Fibroblast of lung (primary cell): ENCODE results near the gene MRC2. TPM values are rescaled to one million over a fixed set of nuclear protein-coding genes. Genes with fewer than 3 reads are reported as not detected.

Experiments used
- DNase-seq, 2 donors: peaks; one replicate each; pipeline versions ENCODE4 v3.0.0 to v3.0.0-alpha.2; 2010; ENCODE audit warnings: low read depth in 2 of 2
- H2AFZ ChIP-seq: 2 replicates; pipeline ENCODE4 v1.5.1; 2012; ENCODE audit warnings: low read length, control low read depth, inconsistent platforms
- H3K27ac ChIP-seq: 2 replicates; pipeline ENCODE4 v1.5.1; 2011; ENCODE audit warnings: low read length, control low read depth; ENCODE audit not compliant: insufficient read depth
- H3K27me3 ChIP-seq: 2 replicates; pipeline ENCODE4 v1.5.1; 2011; ENCODE audit warnings: mild to moderate bottlenecking, low read length; ENCODE audit not compliant: control insufficient read depth, insufficient read depth
- H3K36me3 ChIP-seq: 2 replicates; pipeline ENCODE4 v1.5.1; 2011; ENCODE audit warnings: low read length; ENCODE audit not compliant: control insufficient read depth, insufficient read depth
- H3K4me1 ChIP-seq: 2 replicates; pipeline ENCODE4 v1.5.1; 2011; ENCODE audit warnings: low read length; ENCODE audit not compliant: control insufficient read depth, insufficient read depth; ENCODE audit errors: extremely low read depth
- H3K4me2 ChIP-seq: 2 replicates; pipeline ENCODE4 v1.5.1; 2011; ENCODE audit warnings: low read length, control low read depth; ENCODE audit not compliant: insufficient read depth; ENCODE audit errors: extremely low read depth
- H3K4me3 ChIP-seq, 4 experiments: fragments of 200-600 bp in 1 of 4; sonication (generic) in 1 of 4; replicated peaks in 1 of 4; 2 replicates each; pipeline ENCODE4 v1.5.1; 2011 to 2016; ENCODE audit warnings: low read length in 4 of 4, low read depth in 3 of 4, mild to moderate bottlenecking in 3 of 4, control low read depth in 2 of 4, inconsistent platforms in 1 of 4, mixed read lengths in 1 of 4; ENCODE audit not compliant: insufficient read depth in 1 of 4; ENCODE audit errors: control extremely low read depth in 1 of 4
- H3K79me2 ChIP-seq: 2 replicates; pipeline ENCODE4 v1.5.1; 2012; ENCODE audit warnings: mild to moderate bottlenecking, low read length, inconsistent platforms; ENCODE audit not compliant: control insufficient read depth, insufficient read depth
- H3K9ac ChIP-seq: 2 replicates; pipeline ENCODE4 v1.5.1; 2011; ENCODE audit warnings: mild to moderate bottlenecking, low read length, control low read depth; ENCODE audit not compliant: insufficient read depth
- H3K9me3 ChIP-seq: 2 replicates; pipeline ENCODE4 v1.5.1; 2012; ENCODE audit warnings: low read depth, low read length; ENCODE audit not compliant: control insufficient read depth, insufficient read depth
- H4K20me1 ChIP-seq: 2 replicates; pipeline ENCODE4 v1.5.1; 2011; ENCODE audit warnings: low read length; ENCODE audit not compliant: control insufficient read depth, insufficient read depth; ENCODE audit errors: extremely low read depth
- EZH2 ChIP-seq: IDR thresholded peaks from 2 replicates; pipeline ENCODE4 v1.5.1; 2012; ENCODE audit warnings: low read length, control low read depth, mild to moderate bottlenecking; ENCODE audit errors: missing control alignments
- polyA plus RNA-seq, 2 donors: library from polyadenylated mRNA; depleted of rRNA in 1 of 2; stranded (reverse) in 1 of 2; unstranded in 1 of 2; fragments of >200 nt; gene quantifications; 2 replicates each; pipeline ENCODE4 v1.2.1, GENCODE V29; 2011 to 2012; ENCODE audit warnings: missing spikeins in 1 of 2
- total RNA-seq: library from RNA; depleted of rRNA; stranded (reverse); fragments of >200 nt; gene quantifications from 2 replicates; pipeline ENCODE4 v1.2.1, GENCODE V29; 2014
- TF ChIP-seq, protein P1 (sequence below), 2 donors: IDR thresholded peaks in 1 of 2; conservative IDR thresholded peaks in 1 of 2; 1 replicate in 1 of 2; 2 replicates in 1 of 2; pipeline ENCODE4 v1.5.1; 2011 to 2012; ENCODE audit warnings: low read length in 2 of 2, control low read depth in 1 of 2, inconsistent platforms in 1 of 2, low read depth in 1 of 2, mild to moderate bottlenecking in 1 of 2

MRC2 gene
- total and polyA plus RNA-seq, 2 donors (not counting 1 experiment from before 2014, with no cell fraction given): 98.7 to 164 TPM

DNA sequence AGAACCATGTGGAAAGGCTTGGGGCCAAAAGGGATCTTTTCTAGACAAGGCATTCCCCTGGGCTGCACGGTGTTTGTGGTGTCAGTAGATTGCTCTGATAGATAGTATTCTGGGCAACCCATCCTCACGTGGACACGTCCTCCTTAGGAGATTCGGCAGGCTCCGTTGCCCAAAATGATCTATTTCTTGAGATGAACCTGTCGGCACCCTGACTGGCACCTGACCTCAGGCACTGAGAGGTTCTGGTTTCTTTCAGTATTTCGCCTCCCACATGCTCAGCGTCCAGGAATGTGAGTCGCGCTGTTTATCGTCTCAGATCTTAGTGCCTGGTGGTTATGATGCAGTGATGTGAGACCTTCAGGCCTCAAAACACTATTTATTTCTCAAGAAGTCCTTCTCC lies 91.0 kb downstream of the MRC2 start:
- Histone ChIP-seq H3K27ac (no peak overlapping the region), H3K27me3 (no peaks in the 10 kb centered on the region), H3K4me3 (no peak overlapping the region), H3K36me3 (no peaks in the 10 kb centered on the region), H3K79me2 (no peaks in the 10 kb centered on the region), H3K9ac (no peak overlapping the region), H2AFZ (no peak overlapping the region), H3K4me1 (peaks cover 8% of the 10 kb centered on the region), H4K20me1 (no peaks in the 10 kb centered on the region), H3K9me3 (no peaks in the 10 kb centered on the region), H3K4me2 (no peak overlapping the region)
- TF ChIP-seq, protein P1, sequence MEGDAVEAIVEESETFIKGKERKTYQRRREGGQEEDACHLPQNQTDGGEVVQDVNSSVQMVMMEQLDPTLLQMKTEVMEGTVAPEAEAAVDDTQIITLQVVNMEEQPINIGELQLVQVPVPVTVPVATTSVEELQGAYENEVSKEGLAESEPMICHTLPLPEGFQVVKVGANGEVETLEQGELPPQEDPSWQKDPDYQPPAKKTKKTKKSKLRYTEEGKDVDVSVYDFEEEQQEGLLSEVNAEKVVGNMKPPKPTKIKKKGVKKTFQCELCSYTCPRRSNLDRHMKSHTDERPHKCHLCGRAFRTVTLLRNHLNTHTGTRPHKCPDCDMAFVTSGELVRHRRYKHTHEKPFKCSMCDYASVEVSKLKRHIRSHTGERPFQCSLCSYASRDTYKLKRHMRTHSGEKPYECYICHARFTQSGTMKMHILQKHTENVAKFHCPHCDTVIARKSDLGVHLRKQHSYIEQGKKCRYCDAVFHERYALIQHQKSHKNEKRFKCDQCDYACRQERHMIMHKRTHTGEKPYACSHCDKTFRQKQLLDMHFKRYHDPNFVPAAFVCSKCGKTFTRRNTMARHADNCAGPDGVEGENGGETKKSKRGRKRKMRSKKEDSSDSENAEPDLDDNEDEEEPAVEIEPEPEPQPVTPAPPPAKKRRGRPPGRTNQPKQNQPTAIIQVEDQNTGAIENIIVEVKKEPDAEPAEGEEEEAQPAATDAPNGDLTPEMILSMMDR (conservative IDR thresholded peaks at IDR 0.05 in 1 of 2, IDR thresholded peaks at IDR 0.05 in 1 of 2; ENCODE audit: low read depth in 1 of 2, low read length in 2 of 2): no peak
- TF ChIP-seq EZH2: no peak
- DNase-seq: peak; percentile 45 to 86

DNA sequence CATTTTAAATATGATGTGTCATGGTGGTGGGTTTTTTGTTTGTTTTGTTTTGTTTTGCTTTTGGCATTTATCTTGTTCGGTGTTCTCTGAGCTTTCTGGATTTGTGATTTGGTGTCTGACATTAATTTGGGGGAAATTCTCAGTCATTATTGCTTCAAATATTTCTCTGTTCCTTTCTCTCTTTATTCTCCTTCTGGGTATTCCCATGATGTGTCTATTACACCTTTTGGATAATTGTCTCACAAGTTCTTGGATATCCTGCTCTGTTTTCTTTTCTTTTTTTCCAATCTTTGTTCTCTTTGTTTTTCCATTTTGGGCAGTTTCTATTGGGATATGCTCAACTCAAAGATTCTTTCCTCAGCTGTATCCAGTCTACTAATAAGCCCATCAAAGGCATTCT lies 92.1 kb downstream of the MRC2 start:
- H3K27me3 ChIP-seq: no peaks in the 10 kb centered on the region
- H3K4me2 ChIP-seq: no peak overlapping the region
- H3K27ac ChIP-seq: no peak overlapping the region
- H3K4me1 ChIP-seq: peaks cover 2% of the 10 kb centered on the region
- TF ChIP-seq, protein P1 (conservative IDR thresholded peaks at IDR 0.05 in 1 of 2, IDR thresholded peaks at IDR 0.05 in 1 of 2; ENCODE audit: low read depth in 1 of 2, low read length in 2 of 2): no peak
- H4K20me1 ChIP-seq: no peaks in the 10 kb centered on the region
- no peak for DNase-seq
- H3K36me3 ChIP-seq: no peaks in the 10 kb centered on the region
- H3K79me2 ChIP-seq: no peaks in the 10 kb centered on the region
- no peak overlapping the region for H2AFZ ChIP-seq
- no peak overlapping the region for H3K9ac ChIP-seq
- H3K4me3 ChIP-seq: no peak overlapping the region
- no peaks in the 10 kb centered on the region for H3K9me3 ChIP-seq

DNA sequence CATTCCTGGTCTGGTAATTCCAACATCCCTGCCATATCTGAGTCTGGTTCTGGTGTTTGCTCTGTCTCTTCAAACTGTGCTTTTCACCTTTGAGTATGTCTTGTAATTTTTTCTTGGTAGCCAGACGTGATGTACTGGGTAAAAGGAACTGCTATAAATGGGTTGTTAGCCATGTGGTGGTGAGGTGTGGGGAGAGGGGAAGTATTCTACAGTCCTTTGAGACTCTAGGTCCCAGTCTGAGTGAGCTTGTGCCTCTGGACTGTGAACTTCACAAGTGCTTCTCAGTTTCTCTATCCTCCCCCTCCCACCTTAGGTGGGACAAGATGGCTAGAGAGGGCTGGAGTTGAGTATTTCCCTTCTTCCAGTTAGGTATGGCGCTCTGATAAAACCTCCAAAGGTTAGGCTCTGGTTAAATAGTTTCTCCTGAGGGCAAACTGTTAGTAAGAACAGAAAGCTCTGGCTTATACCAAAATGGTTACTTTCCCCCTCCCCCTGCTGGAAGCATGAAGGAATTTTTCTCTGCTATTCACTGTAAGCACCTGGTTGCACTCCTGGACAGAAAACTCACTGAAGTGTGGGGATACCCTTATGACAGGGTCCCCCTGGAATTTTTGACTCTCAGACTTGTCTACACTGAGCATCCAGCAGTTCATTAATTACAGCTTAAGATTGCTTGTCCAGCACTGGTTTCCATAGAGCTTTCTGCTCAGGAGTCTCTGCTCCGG lies 92.8 kb downstream of the MRC2 start:
- Histone ChIP-seq H3K27ac (no peak overlapping the region), H3K27me3 (no peaks in the 10 kb centered on the region), H2AFZ (no peak overlapping the region), H3K4me1 (no peaks in the 10 kb centered on the region), H3K79me2 (no peaks in the 10 kb centered on the region), H3K9me3 (no peaks in the 10 kb centered on the region), H3K4me2 (no peak overlapping the region), H3K9ac (no peak overlapping the region), H4K20me1 (no peaks in the 10 kb centered on the region), H3K4me3 (no peak overlapping the region), H3K36me3 (no peaks in the 10 kb centered on the region)
- TF ChIP-seq, protein P1 (conservative IDR thresholded peaks at IDR 0.05 in 1 of 2, IDR thresholded peaks at IDR 0.05 in 1 of 2; ENCODE audit: low read depth in 1 of 2, low read length in 2 of 2): peak in 1 of 2 donors; percentile 24
- no peak for TF ChIP-seq EZH2
- DNase-seq: peak in 1 of 2 donors; percentile 42
